ENCODE data around the gene DDX11.
"Not testable (repeated sequence)": the region's sequence is repeated elsewhere in the genome, so short reads cannot be mapped to it uniquely, and the experiment has no call there.

The DDX11 gene

DNA sequence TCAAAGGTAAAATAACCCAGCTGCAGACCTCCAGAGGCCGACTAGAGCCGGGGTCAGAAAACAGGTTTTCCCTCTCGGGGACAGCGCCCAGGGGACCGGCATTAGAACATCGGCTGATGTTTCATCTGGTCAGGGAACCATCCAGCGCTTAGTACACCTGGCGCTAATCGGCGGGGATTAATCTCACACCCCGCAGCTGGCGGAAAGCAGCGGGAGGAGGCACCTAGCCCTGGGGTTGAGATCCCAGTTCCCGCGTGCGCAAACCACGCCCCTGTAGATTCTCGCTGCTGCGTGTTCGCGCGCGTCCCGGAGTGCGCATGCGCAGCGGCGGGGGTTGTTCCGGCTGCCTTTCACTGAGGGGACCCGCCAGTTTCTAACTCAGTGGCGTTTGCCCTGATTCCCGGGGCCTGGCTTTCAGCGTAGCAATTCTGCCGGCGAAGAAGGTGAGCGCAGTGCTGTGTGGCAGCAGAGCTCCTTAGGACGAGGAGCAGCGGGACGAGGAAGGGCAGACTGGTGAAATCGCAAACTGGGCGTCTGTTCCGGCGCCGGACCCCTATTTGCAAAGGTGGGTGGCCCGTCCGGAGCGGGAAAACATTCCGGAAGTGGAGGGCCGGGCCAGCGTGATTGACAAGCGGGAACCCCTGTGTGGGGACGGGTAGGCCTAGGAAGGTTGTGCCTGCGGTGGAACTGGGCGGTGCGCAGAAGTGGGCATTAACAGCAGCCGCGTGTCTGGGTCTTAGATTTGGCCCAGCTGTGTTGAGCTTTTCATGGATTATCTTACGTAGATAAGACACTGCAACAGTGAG, at the start of gene DDX11:
DDX11 (plus strand) TSS at position 334 of the 806 bp plus-strand sequence. CDS start 4,534 bp downstream, outside the sequence.
- DNase-seq (ENCODE audit: low read depth in 2 of 2), result peak; percentile 86 to 88

DNA sequence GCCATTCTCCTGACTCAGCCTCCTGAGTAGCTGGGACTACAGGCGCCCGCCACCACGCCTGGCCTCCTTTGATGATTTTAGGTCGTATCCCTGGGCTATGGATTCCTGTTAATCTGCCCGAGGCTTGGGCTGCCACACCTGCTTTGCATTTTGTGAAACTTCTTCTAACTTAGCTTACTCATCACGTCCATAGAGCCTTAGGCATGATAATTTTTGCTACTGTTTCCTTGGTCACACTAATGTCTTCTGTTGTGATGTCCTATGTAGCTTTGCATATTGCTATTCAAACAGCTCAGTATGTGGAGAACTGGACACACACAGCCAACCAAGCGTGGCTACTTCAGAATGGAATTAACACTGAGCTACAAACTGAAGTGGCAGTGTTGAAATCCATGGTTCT, 47.5 kb upstream of the DDX11 start:
- no peak for DNase-seq (ENCODE audit: low read depth in 2 of 2)

- DNase-seq (ENCODE audit: low read depth in 2 of 2), result not testable (repeated sequence)
Observed at GRCh38 chr12:31027006-31027405, 46.7 kb upstream of the DDX11 start.

DNA sequence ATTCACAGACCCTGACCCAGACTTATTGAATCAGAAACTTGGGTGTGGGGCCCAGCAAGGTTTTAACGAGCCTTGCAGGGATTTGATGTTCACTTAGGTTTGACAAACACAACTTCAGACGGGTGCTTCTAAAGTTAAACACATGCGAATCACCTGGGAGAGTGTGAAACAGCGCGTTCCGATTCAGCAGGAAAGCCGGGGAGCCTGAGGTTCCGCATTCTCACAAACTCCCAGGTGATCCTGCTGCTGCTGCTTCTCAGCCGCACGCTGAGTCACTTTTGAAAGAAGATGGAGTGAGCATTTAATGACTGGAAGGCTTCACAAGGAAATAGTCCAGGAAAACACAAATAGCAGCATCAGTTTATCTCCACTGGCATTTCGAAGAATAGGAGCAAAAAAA, 44.2 kb upstream of the DDX11 start:
- DNase-seq (ENCODE audit: low read depth in 2 of 2), result no peak

- no peak for DNase-seq (ENCODE audit: low read depth in 2 of 2)
Observed at GRCh38 chr12:31029916-31030562, 43.6 kb upstream of the DDX11 start.

DNA sequence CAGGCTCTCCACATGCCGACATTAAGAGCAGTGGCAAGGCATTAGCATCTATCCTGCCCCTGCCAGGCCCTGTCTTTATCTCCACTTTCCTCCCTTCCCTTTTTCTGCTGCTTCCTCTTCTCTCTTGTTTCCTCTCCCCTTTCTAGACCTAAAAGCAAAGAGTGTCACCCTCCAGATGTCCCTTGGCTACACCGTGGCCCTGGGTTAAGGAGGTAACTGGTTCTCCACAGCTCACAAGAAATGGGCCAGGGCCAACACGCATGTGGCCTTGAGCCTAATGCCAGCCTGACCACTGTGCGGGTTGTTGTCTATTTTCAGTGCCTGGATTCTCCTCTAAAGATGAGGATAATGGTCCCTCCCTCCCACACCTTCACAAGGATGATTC, 41.7 kb upstream of the DDX11 start:
- DNase-seq (ENCODE audit: low read depth in 2 of 2), result no peak

DNA sequence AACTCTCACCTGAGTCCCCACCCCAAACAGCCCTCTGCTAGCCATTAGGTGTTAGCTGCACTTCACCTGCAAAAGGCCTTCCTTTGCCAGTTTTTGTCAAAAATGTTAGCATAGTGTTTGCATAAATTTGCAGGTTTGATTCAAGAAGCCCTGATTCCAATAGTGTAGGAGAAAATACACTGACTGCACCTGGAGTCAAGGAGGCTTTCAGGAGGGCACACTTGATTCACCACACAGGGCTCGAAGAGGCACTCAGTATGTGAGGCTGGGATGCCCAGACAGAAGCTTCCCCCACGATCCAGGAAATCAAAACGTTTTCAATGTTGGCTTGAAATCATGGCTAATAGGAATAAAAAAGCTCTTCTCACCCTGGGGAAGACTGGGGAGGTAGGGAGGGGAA, 40.5 kb upstream of the DDX11 start:
- no peak for DNase-seq (ENCODE audit: low read depth in 2 of 2)

- DNase-seq (ENCODE audit: low read depth in 2 of 2), result no peak
Observed at GRCh38 chr12:31033681-31034080, 40.0 kb upstream of the DDX11 start.

GRCh38 chr12:31034372-31034771, 39.3 kb upstream of the DDX11 start:
- DNase-seq (ENCODE audit: low read depth in 2 of 2), result no peak

DNA sequence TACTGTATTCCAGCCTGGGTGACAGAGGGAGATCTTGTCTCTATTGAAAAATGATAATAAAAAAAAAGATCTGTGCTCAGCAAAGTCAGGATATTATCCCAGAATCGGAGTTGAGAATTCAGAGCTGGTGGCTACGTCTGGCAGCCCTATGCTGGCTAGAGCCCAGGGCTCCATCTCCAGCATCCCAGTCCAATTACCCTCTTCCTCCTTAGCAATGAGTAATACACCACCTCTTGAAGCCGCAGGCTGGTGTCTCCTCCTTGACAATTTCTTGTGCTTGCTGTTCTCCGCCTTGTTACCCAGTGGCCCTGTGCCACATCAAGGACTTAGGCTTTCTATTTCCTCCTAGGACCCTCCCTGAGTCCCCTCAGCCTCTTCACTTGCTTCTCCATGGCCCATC, 38.4 kb upstream of the DDX11 start:
- no peak for DNase-seq (ENCODE audit: low read depth in 2 of 2)

- no peak for DNase-seq (ENCODE audit: low read depth in 2 of 2)
Observed at GRCh38 chr12:31035967-31036665, 37.5 kb upstream of the DDX11 start.

- DNase-seq (ENCODE audit: low read depth in 2 of 2), result no peak
Observed at GRCh38 chr12:31037028-31037427, 36.6 kb upstream of the DDX11 start.

- DNase-seq (ENCODE audit: low read depth in 2 of 2), result no peak
Observed at GRCh38 chr12:31037931-31038330, 35.7 kb upstream of the DDX11 start.

DNA sequence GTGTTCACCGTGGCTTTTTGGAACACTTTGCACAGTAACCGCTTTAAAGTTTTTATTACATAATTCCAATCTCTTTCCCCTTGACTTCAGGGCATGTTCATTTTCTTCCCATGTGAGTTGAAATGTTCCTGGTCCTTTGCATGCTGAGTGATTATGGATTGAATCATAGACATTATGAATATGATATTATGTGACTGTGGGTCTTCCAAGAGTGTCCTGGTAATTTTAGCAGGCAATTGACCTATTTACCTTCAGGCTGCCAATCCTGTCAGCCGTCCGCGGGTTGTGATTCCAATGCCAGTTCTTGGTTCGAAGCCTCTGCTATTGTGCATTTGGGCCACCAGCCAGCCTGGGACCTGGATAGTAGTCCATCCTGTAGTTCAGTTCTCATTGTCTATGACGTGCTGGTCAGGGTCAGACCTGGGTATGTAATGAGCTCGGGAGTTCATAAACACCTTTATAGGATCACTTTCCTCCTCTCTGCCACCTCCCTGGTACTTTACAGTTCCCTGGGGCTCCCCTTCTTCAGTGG, 32.6 kb upstream of the DDX11 start:
- no peak for DNase-seq (ENCODE audit: low read depth in 2 of 2)

GRCh38 chr12:31050143-31050542, 23.5 kb upstream of the DDX11 start:
- not testable (repeated sequence) for DNase-seq (ENCODE audit: low read depth in 2 of 2)

DNA sequence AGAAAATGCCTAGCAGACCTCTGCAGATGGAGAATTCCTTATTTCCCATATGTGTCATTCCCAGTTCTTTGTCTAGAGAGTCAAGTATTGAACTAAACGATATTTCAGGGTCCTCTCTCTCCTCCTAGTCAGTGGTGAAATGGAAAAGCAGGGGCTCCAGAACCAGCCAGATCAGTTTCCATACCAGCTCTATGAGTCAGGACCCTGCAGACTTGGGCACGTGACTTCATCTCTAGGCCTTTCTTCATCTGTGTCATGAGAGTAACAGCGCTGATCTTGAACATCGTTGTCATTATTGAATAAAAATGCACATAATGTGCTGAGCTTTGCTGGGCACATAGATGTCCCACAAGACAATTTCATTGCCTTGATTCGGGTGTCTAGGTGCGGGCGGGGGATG, 23.1 kb upstream of the DDX11 start:
- DNase-seq (ENCODE audit: low read depth in 2 of 2), result not testable (repeated sequence)

- not testable (repeated sequence) for DNase-seq (ENCODE audit: low read depth in 2 of 2)
Observed at GRCh38 chr12:31051692-31052091, 22.0 kb upstream of the DDX11 start.

DNA sequence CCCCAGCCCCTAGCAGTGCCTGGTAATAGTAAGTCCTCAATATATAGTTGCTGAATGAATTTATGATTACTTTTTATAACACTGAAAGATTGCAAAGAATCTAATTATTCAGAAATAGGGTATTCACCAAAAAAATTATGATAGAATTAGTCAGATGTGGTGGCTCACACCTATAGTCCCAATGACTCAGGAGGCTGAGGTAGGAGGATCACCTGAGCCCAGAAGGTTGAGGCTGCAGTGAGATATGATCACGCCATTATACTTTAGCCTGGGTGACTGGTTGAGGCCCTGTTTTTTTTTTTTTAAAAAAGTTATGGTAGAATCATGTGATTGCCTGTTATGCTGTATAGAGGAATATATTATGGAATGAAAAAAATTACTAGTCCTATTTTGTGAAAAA, 21.5 kb upstream of the DDX11 start:
- not testable (repeated sequence) for DNase-seq (ENCODE audit: low read depth in 2 of 2)

DNA sequence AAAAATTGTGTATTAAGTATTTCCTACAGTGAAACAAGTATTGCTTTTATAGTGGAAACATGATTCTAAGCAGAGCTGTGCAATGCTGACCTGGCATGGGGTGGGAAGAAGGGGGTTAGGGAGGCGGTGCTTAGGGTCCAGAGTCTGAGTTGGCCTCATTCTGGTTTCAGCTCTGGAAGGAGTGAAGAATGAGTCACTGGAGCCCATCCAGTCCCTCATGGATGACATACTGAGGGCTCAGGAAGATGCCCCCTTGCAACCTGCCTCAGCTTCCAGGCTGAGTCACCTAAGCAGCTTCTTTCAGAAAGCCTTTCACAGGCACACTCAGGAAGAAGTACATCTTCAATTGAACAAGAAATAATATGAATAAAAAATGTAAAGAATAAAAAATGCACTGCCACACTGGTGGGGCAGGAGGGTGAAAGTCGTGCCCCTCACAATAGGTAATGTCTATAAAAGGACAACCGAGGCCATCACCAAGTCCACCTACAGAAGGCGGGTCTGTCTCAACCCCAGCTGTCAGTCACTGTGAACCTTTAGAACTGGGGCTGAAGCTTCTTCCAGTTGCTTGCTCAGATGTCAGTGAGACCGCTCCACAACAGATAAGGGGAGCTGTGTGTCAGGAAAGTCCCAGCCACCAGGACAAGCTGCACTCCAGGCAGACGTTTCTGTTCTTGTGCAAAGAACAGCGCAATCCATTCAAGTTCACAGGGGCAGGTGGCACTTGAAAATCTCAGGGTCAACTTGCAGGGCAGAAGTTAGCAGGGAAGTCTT, 20.8 kb upstream of the DDX11 start:
- not testable (repeated sequence) for DNase-seq (ENCODE audit: low read depth in 2 of 2)

DNA sequence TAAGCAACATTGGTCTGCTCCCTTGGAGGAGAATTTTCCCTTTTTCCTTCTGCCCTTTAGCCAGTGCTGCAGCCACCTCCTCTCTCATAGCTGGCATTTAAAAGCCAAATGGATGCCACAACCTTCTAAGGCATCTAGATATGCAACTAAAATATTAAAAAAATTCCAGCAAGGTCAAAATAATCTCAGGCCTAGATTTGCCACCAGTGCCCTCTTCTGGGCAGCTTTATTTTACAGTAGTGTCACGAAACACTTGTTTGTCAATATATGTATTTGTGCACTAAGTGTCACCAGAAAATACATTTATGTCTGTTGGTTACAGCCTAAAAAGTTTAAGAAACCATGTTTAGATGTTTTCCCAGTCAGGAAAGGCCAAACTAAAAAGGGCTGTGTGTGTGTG, 19.7 kb upstream of the DDX11 start:
- DNase-seq (ENCODE audit: low read depth in 2 of 2), result not testable (repeated sequence)

DNA sequence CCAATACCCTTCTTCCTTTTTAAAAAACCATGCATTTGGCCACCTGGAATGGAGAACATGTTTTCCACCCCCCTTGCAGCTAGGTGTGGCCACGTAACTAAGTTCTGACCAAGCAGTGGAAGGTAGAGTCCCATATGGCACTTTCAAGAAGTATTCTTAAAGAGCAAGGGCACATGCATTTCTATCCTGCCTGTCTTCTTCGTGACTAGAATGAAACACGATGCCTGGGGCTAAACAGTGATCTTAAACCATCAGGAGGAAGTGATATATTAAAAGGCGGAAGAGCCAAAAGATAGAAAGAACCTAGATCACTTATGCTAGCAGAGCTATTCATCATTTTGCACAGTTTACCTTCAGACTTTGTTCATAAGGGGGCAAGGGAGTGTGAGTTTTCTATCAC, 16.0 kb upstream of the DDX11 start:
- DNase-seq (ENCODE audit: low read depth in 2 of 2), result no peak

DNA sequence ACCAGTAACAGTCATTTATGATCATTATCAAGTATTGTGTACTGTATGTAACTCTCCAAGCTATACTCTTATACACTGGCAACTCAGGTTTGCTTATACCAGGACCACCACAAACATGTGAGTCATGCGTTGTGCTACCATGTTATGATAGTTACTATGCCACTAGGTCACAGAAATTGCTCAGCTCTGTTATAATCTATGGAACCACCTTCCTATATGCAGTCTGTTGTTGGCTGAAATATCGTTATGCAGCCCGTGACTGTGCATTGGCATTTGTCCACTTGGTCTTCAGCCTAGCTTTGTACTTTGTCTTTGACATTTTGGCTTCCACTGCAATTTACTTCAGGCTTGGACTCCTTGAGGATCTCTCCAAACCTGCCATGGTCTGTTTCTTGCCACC, 7.5 kb upstream of the DDX11 start:
- not testable (repeated sequence) for DNase-seq (ENCODE audit: low read depth in 2 of 2)

All from activated CD8-positive, alpha-beta memory T cell treated with anti-CD3 and anti-CD28 coated beads for 4 hours (primary cell).